Activated CD4-positive, alpha-beta T cell treated with anti-CD3 and anti-CD28 coated beads, Interleukin-2, amount 50 U/mL, for 16 hours (primary cell): ENCODE measurements around the gene TCN2.
"Not testable (repeated sequence)": the region's sequence is repeated elsewhere in the genome, so short reads cannot be mapped to it uniquely, and the experiment has no call there.

Source experiments
- DNase-seq: peaks from one replicate; pipeline ENCODE4 v3.0.0-alpha.2; 2020

TCN2 gene

DNA sequence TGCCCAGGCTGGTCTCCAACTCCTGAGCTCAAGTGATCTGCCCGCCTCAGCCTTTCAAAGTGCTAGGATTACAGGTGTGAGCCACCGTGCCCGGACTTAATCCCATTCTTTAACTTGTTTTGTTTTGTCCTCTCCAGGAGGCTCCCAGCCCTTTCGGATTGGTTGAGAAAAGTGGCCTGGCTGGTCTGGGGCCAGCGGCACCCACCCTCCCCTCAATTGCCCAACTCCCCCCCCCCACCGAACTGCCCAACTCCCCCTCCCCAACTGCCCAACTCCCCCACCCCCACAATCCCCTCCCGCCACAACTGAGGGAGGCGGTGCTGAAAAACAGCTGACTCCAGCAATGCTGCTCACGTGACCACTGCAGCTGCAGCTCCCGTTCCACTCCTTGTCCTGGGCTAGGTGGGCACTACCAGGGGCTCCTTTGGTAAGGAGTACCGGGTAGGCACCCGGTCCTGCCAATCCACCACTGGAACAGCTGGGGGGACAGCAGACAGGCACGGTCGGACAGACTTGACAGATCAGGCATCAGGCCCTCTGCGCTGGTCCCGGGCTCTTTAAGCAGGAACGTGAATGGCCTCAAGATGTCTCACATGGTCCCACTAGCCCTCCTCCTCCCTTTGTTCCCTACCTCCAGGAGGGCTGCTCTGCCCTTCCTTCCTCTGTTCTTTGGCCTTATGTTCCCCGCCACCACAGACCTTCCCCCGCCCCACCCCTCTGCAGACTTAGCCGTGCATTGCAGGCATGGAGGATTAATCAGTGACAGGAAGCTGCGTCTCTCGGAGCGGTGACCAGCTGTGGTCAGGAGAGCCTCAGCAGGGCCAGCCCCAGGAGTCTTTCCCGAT, at the start of gene TCN2:
TSS of gene TCN2 (plus strand) at position 720 of the 845 bp plus-strand sequence. CDS start 158 bp downstream, outside the sequence.
- DNase-seq, result peak; percentile 44

- no peak for DNase-seq
Measured at GRCh38 chr22:30557243-30557642, 49.7 kb upstream of the TCN2 start.

DNA sequence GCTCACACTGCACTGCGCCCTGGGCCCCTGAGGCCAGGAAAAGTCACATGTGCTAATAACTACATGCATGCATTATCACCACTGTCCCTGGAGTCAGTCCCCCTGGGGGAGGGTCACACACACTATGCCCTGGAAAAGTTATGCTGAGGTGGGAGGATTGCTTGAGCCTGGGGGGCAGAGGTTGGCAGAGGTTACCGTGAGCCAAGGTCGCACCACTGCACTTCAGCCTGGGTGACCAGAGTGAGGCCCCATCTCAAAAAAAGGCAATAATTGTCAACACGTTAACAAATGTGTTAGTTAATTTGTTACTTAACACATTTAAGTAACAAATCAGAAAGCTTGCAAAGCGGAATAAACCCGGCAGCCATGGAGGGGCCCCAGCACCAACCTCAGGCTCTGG, 47.1 kb upstream of the TCN2 start:
- DNase-seq, result no peak

DNA sequence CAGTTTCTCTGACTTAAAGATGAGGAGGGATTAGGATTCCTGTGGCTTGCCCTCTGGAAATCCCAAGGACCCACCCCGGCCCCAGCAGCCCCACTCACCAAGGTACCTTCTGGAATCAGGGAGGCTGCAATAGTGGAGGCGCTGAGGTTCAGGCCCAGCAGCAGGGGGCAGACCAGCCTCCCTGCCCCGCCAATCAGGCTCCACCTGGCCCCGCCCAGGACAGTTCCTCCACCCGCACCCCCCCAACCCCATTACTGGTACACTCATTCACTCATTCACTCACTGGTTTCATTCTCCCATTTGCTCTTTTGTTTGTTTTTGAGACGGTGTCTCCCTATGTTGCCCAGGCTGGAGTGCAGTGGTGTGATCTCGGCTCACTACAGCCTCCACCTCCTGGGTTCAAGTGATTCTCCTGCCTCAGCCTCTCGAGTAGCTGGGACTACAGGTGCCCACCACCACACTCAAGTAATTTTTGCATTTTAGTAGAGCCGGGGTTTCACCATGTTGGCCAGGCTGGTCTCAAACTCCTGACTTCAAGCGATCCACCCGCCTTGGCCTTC, 46.3 kb upstream of the TCN2 start:
- DNase-seq, result peak; percentile 6

GRCh38 chr22:30561402-30562189, 45.4 kb upstream of the TCN2 start:
- no peak for DNase-seq

- DNase-seq, result no peak
Measured at GRCh38 chr22:30562366-30562765, 44.6 kb upstream of the TCN2 start.

GRCh38 chr22:30564045-30564760, 42.8 kb upstream of the TCN2 start:
- DNase-seq, result no peak

GRCh38 chr22:30564761-30565119, 42.2 kb upstream of the TCN2 start:
- DNase-seq, result no peak

- DNase-seq, result no peak
Measured at GRCh38 chr22:30565341-30565740, 41.6 kb upstream of the TCN2 start.

- DNase-seq, result no peak
Measured at GRCh38 chr22:30566125-30566524, 40.8 kb upstream of the TCN2 start.

- DNase-seq, result not testable (repeated sequence)
Measured at GRCh38 chr22:30567277-30567676, 39.7 kb upstream of the TCN2 start.

- DNase-seq, result no peak
Measured at GRCh38 chr22:30568137-30568805, 38.7 kb upstream of the TCN2 start.

DNA sequence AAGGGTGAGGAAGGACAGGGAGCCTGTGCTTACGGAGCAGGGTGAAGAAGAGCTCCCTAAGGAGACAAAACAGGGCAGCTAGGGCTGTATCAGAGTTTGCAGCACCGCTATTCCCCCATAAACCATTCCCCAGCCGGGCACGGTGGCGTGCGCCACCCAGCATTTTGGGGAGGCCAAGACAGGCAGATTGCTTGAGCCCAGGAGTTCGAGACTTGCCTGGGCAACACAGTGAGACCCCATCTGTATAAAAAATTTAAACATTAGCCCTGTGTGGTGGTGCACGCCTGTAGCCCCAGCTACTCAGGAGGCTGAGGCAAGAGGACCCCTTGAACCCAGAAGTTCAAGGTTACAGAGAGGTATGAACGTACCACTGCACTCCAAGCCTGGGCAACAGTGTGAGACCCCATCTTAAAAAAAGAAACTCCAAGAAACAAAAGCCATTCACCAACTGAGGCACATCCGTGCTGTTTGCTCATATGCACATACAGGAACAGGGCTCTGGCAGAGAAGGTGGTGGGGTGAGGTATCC, 37.2 kb upstream of the TCN2 start:
- DNase-seq, result no peak

DNA sequence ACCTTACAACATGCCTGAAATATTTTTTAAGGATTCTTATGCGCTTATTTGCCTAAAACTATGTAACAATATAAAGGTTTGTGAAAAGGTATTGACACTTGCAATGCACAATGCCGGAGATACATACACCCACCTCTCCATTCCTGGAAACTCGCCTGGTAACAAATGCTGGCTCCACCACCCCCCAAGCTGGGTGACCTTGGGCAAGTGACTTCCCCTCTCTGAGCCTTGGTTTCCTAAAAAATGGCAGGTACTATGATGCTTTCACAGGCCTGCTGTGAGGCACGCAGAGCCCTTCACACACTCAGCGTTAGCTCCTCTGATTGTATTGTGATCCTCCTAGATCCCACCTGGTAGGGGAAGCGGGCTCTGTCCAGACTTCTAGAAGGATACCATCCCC, 34.8 kb upstream of the TCN2 start:
- DNase-seq, result no peak

DNA sequence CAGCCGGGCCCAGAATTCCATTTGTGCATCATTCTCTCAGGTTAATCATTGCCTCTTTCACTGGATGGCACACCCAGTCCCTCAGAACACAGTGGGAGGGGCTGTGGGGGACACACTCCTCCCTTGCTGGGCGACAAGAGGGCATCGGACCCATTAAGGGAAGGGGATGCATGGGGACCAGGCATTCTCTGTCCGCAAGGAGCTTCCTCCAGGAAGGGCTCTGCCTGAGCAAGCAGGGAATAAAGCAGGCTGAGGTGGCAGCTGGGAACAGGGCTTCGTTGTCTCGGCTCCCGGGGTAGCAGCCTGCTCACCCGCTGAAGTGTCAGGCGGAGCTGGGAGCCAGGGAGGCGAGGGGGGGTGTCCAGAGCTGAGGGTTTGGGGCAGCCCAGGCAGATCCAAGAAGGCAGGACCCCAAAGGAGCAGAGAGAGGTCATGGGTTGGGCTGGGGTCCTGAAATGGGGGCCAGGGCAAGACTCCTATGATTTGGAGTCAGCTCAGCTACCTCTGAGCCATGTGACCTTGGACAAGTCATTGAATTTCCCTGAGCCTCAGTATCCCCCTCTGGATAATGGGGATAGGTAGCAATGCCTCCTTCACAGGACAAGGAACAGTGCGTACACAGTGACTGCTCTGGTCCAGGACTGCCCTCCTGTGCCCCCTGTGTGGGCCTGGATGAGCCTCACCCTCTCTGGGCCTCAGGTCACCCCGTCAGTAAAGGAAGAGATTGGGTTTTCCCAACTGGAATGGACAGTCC, 34.0 kb upstream of the TCN2 start:
- no peak for DNase-seq

- DNase-seq, result no peak
Measured at GRCh38 chr22:30573594-30574094, 33.3 kb upstream of the TCN2 start.

GRCh38 chr22:30574095-30574981, 32.6 kb upstream of the TCN2 start, which contains the start of gene GAL3ST1:
Gene GAL3ST1, minus strand, starts transcription at chr22:30574665. Its CDS starts 17,273 bp downstream, at chr22:30557392.
- DNase-seq, result no peak

GRCh38 chr22:30574997-30575671, 31.8 kb upstream of the TCN2 start:
- DNase-seq, result no peak

- no peak for DNase-seq
Measured at GRCh38 chr22:30575859-30576258, 31.1 kb upstream of the TCN2 start.

- DNase-seq, result no peak
Measured at GRCh38 chr22:30578481-30578880, 28.5 kb upstream of the TCN2 start.
